ENCODE data around the gene PROZ. TPM values are rescaled to one million over a fixed set of nuclear protein-coding genes. Genes with fewer than 3 reads are reported as not detected.
"Not testable (repeated sequence)": the region's sequence is repeated elsewhere in the genome, so short reads cannot be mapped to it uniquely, and the experiment has no call there.

Gene PROZ
- total RNA-seq, 1 donor from 2014 or later, result not detected

DNA sequence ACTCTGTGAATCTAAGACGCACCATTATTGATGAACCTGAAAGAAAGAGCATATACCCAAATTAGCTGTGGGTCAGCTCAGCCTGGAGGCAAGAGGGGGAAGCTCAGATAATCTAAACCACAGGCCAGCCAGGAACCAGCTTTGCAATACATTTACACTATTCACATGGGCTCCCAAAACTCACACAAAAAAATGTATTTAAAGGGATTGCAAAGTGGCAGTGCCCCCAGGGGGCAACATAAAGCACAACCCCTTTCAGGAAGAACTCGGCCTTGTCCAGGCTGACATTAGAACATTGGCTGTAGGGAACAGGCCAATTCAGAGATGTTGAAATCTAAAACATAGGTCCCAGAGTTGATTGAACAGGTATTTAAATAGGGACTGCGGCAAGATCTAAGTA is 3.2 kb upstream of the PROZ start:
- no peak for DNase-seq (ENCODE audit: low read depth, low spot score)

DNA sequence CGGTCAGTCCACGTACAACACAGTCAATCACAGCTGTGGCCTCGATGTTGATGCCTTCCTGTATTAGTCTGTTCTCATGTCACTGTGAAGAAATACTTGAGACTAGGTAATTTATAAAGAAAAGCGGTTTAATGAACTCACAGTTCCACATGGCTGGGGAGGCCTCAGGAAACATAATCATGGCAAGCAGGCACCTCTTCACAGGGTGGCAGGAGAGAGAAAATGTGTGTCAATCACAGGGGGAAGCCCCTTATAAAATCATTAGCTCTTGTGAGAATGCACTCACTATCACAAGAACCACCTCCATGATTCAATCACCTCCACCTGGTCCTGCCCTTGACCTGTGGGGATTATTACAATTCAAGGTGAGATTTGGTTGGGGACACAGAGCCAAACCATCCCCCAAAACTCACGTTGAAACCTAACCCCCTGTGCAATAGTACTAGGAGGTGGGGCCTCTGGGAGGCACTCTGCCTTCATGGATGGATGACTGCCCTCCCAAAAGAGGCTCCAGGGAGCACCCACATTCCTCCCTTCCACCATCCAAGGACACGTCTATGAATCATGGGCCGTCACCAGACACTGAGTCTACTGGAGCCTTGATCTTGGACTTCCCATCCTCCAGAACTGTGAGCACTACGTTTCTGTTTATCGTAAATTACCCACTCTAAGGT is 2.3 kb upstream of the PROZ start:
- no peak for DNase-seq (ENCODE audit: low read depth, low spot score)

DNA sequence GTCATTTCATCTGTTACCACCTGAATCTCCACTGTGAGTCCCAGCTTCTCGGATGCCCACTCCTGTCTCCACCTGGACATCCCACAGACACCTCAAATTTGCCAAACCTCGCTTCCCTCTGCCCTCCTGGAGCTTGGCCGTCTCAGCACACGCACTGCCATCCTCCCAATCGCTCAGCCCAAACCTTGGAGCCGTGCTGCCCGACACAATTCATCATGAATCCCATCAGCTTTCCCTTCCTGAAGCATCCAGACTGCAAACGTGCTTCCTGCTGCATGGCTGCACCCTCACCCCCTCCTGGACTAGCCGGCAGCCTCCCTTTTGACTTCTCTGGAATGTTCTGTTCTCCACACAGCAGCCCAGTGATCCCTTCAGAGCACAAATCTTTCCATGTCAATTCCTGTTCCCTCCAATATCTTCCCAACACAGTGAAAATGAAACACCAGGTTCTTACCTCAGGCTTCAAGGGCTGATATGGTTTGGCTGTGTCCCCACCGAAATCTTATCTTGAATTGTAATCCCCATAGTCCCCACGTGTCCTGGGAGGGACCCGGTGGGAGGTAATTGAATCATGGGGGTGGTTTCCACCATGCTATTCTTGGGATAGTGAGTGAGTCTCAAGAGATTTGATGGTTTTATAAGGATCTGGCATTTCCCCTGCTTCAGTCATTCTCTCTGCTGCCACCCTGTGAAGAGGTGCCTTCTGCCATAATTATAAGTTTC is 1.1 kb upstream of the PROZ start:
- no peak for DNase-seq (ENCODE audit: low read depth, low spot score)

DNA sequence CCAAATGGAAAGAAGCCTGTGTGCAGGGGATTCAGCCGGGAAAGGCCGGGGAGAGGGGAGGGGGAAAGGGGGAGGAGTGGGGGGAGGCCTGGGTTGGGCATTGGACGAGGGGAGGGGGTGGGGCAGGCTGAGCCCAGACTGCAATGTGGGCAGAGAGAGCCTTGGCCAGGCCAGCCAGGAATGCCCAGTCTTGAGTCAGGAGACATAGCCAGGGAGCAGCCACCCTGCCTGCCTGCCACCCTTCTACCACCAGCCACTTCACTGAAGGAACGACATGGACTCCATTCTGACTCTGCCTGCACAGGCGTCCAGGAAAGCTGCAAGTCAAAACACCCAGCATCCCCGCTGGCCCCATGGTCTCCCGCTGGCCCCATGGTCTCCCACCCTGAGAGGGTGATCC is 498 bp downstream of the PROZ start:
- DNase-seq (ENCODE audit: low read depth, low spot score), result no peak

GRCh38 chr13:113159701-113160100 is 1.3 kb downstream of the PROZ start:
- DNase-seq (ENCODE audit: low read depth, low spot score), result no peak

- no peak for DNase-seq (ENCODE audit: low read depth, low spot score)
Observed at GRCh38 chr13:113160983-113161382, 2.5 kb downstream of the PROZ start.

GRCh38 chr13:113161433-113161832 is 3.0 kb downstream of the PROZ start:
- no peak for DNase-seq (ENCODE audit: low read depth, low spot score)

- not testable (repeated sequence) for DNase-seq (ENCODE audit: low read depth, low spot score)
Observed at GRCh38 chr13:113161975-113162374, 3.5 kb downstream of the PROZ start.

- no peak for DNase-seq (ENCODE audit: low read depth, low spot score)
Observed at GRCh38 chr13:113162783-113163685, 4.6 kb downstream of the PROZ start.

DNA sequence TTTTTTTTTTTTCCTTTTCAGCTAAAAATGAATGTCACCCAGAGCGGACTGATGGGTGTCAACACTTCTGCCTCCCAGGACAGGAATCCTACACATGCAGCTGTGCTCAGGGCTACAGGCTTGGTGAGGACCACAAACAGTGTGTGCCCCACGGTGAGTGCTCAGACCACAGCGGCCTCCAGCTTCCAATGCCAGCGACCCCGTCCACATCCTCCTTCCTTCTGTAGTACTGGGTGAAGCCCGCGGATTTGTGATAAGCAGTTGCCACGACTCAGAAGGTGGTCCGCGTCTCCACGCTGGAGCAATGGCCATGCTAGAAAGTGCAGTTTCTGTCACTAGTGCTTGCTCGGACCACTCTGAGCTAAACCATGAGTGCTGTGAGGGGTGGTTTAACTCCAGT is 6.0 kb downstream of the PROZ start:
- no peak for DNase-seq (ENCODE audit: low read depth, low spot score)

- DNase-seq (ENCODE audit: low read depth, low spot score), result no peak
Observed at GRCh38 chr13:113166266-113166665, 7.8 kb downstream of the PROZ start.

GRCh38 chr13:113166681-113167080 is 8.2 kb downstream of the PROZ start:
- no peak for DNase-seq (ENCODE audit: low read depth, low spot score)

- no peak for DNase-seq (ENCODE audit: low read depth, low spot score)
Observed at GRCh38 chr13:113167155-113167554, 8.7 kb downstream of the PROZ start.

DNA sequence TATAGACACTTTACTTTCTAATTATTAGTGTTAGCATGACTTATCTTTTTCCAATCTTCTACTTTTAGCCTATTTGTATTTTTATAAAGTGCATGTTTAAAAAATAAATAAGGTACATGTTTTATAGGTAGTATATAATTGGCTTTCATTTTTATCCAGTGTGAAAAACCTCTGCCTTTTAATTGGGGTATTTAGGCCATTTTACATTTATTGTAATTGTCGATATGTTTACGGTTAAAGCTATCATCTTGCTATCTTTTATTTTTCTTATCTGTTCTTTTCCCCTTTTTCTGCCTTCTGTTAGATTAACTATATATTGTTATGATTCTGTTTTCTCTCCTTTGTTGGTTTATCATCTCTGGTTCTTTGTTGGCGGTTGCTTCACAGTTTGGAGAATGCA is 9.1 kb downstream of the PROZ start:
- no peak for DNase-seq (ENCODE audit: low read depth, low spot score)

- no peak for DNase-seq (ENCODE audit: low read depth, low spot score)
Observed at GRCh38 chr13:113168211-113168610, 9.8 kb downstream of the PROZ start.

DNA sequence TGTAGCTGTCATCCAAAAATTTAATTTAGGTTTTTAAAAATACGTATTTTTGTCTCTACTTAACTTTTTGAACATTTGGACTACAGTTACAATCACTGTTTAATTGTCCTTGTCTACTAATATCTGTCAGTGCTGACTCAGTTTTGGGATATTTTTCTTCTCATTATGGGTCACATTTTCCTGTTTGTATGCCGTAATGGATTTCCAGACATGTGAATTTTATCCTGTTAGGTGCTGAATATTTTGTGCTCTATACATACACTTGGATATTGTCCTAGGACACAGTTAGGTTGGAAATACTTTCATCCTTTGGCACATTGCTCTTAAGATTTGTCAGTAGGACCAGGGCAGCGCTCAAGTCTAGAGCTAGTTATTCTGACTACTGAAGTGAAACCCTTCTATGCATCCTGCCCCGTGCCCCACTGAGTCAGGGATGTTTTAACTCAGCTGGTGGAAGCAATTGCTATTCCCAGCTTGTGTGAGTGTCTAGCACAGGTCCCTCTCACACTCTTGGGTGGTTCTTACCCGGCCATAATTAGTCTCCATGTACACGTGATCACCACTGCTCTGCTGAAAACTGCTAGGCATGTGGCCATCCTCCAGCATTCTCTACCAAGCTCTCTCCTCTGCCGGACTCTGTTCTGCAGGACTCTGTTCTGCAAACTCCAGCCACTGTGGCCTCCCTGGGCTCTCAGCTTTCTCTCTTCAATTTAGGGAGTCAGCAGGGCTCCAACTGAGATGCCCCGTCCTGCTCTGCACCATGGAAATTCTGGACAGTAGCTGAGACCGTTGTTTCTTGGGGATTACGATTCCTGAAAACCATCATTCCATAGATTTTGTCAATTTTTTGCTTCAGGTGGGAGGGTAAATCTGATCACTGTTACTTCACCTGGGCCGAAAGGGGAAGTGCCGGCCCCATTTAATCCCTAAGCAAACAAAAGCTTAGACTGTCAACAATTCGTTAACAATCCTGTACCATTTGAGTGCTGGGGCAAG is 11.1 kb downstream of the PROZ start:
- DNase-seq (ENCODE audit: low read depth, low spot score), result no peak

GRCh38 chr13:113170511-113170910 is 12.1 kb downstream of the PROZ start:
- peak; percentile 68 for DNase-seq (ENCODE audit: low read depth, low spot score)

DNA sequence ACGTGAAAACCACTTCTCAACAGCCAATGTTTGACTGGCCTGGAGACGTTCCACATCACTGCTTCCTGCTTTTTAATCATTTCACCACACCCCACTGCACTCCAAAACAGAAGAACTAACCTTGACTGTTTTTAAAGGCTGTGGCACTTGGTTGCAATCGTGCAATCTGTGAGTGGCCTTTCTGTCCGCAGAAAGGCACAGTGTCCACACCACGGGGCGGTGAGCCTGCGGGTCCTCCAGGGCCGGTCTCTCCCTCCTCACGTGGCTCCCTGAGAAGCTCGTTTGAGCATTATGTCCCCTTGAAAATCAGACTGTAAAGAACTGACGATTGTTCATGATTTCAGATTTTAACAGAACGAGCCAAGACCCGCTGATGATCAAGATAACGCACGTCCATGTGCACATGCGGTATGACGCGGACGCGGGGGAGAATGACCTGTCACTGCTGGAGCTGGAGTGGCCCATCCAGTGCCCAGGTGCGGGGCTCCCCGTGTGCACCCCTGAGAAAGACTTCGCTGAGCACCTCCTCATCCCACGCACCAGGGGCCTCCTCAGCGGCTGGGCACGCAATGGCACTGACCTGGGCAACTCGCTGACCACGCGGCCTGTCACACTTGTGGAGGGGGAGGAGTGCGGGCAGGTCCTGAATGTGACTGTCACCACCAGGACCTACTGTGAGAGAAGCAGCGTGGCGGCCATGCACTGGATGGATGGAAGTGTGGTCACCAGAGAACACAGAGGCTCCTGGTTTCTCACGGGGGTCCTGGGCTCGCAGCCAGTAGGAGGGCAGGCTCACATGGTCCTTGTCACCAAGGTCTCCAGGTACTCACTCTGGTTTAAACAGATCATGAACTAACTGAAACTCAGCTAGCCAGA is 13.0 kb downstream of the PROZ start:
- no peak for DNase-seq (ENCODE audit: low read depth, low spot score)

DNA sequence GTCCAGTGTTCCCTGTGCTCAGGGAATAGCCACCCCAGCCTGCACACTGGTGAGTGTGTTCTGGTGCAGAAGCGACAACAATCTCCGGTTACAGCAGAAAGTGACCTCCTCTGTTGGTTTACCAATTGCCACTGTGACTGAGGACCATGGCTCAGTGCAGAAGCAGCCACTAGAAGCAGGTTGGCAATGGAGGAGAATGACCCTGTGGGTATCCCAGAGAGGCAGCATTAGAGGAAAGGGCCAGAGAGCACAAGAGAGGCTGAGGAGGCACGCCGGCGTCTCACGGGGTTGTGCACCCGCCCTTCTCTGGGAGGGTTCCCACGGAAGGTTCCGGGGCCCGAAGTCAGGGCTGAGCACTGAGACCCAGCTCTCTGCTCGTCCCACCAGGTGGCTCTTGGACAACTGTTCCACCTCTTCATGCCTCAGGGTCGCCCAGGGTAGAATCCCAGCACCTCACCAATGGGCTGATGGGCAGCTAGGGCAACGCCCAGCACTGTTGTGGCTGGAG is 14.0 kb downstream of the PROZ start:
- DNase-seq (ENCODE audit: low read depth, low spot score), result no peak

DNA sequence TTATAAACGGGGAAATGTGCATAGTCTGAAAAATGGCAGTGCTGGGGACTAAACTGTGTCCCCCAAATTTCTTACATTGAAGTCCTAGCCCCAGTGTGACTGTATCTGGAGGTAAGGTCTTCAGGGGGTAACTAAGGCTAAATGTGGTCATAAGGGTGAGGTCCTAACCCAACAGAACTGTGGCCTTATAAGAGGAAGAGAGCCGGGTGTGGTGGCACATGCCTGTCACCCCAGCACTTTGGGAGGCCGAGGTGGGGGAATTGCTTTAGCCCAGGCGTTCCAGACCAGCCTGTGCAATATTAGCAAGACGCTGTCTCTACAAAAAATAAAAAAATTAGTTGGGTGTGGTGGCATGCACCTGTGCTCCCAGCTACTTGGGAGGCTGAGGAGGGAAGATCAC is 17.8 kb downstream of the PROZ start:
- DNase-seq (ENCODE audit: low read depth, low spot score), result no peak

Data from pulmonary artery endothelial cell (primary cell).